Measurements from ENCODE around the gene C20orf204. TPM values are rescaled to one million over a fixed set of nuclear protein-coding genes. Genes with fewer than 3 reads are reported as not detected.
A peak's percentile ranks its signal among the peaks of the same experiment; 100 is the strongest.

Gene C20orf204
- polyA plus RNA-seq, 1 donor, result 1.0 TPM

GRCh38 chr20:64056889-64057627, 21.1 kb downstream of the C20orf204 start:
- no peak for DNase-seq

- peak; percentile 61 for DNase-seq
These were observed 21.9 kb downstream of the C20orf204 start for GRCh38 chr20:64057628-64058498.

GRCh38 chr20:64058536-64058935, 22.6 kb downstream of the C20orf204 start:
- no peak for DNase-seq

- DNase-seq, result no peak
These were observed 26.3 kb downstream of the C20orf204 start for GRCh38 chr20:64062276-64062595.

GRCh38 chr20:64062596-64063388, 26.8 kb downstream of the C20orf204 start, which contains the start of gene TCEA2:
TCEA2 (plus strand) TSS chr20:64063198; CDS start chr20:64063313, 115 bp downstream.
- DNase-seq, result peak; percentile 97

GRCh38 chr20:64063389-64064144, 27.6 kb downstream of the C20orf204 start:
- DNase-seq, result no peak

- no peak for DNase-seq
These were observed 28.2 kb downstream of the C20orf204 start for GRCh38 chr20:64064145-64064698.

GRCh38 chr20:64065062-64065973, 29.3 kb downstream of the C20orf204 start:
- DNase-seq, result no peak

- DNase-seq, result no peak
These were observed 30.0 kb downstream of the C20orf204 start for GRCh38 chr20:64065974-64066343.

GRCh38 chr20:64067005-64067632, 31.1 kb downstream of the C20orf204 start:
- no peak for DNase-seq

GRCh38 chr20:64067733-64068307, 31.8 kb downstream of the C20orf204 start:
- DNase-seq, result no peak

- no peak for DNase-seq
These were observed 32.6 kb downstream of the C20orf204 start for GRCh38 chr20:64068386-64069208.

- DNase-seq, result no peak
These were observed 33.2 kb downstream of the C20orf204 start for GRCh38 chr20:64069209-64069613.

- no peak for DNase-seq
These were observed 33.7 kb downstream of the C20orf204 start for GRCh38 chr20:64069614-64070243.

GRCh38 chr20:64070244-64070993, 34.4 kb downstream of the C20orf204 start:
- no peak for DNase-seq

- DNase-seq, result no peak
These were observed 35.7 kb downstream of the C20orf204 start for GRCh38 chr20:64071341-64072332.

Data from hindlimb muscle (tissue), 1 donor.